Measurements from ENCODE around the gene E2F8. TPM values are rescaled to one million over a fixed set of nuclear protein-coding genes. Genes with fewer than 3 reads are reported as not detected.

The E2F8 gene
- total and polyA plus RNA-seq, 11 donors = 0.84 to 6.6 (median 3.3) TPM

DNA sequence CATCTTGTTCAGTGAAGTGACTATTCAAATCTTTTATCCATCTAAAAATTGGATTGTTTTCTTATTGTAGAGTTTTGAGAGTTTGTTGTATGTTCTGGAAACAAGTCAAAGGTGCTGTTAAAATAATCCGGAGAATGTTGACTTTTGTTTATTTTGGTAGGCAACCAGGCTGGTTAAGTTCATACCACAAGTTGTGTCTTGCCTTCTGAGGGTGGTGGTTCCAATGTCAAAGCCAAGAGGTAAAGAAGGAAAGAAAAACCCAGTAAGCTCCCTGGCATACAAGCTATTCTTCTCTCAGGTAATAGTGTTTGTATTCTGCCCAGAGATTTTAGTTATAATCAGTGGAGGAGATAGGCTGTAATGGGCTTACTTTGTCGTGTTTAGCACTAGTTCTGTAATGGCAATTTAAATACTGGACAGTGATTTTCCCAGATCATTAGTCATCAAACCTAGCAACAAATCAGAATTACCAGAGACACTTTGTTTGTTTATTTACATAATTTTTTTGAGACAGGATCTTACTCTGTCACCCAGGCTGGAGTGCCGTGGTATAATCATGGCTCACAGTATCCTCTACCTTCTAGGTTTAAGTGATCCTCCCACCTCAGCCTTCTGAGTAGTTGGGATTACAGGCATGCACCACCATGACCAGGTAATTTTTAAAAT, 23.9 kb downstream of the E2F8 start:
- peaks cover 0 to 2% (median 0%) of the 10 kb centered on the region in 9 donors for H3K27me3 ChIP-seq
- H3K36me3 ChIP-seq = no peaks in the 10 kb centered on the region
- H3K4me3 ChIP-seq = no peak overlapping the region
- ATAC-seq (no peak), DNase-seq (no peak)
- intact Hi-C loops (cut with DNase I) = no loop called here
- no peaks in the 10 kb centered on the region for H3K9me3 ChIP-seq
- 47 to 78% (median 51%) methylated on average over 2 to 3 of the region's 3 CpGs for WGBS, 4 donors
- peak overlapping the region in 4 of 12 donors; percentile 61 to 79 (median 78) for H3K27ac ChIP-seq
- H3K4me1 ChIP-seq = peaks cover 0 to 28% (median 6%) of the 10 kb centered on the region in 12 donors
- TF ChIP-seq, protein P1, sequence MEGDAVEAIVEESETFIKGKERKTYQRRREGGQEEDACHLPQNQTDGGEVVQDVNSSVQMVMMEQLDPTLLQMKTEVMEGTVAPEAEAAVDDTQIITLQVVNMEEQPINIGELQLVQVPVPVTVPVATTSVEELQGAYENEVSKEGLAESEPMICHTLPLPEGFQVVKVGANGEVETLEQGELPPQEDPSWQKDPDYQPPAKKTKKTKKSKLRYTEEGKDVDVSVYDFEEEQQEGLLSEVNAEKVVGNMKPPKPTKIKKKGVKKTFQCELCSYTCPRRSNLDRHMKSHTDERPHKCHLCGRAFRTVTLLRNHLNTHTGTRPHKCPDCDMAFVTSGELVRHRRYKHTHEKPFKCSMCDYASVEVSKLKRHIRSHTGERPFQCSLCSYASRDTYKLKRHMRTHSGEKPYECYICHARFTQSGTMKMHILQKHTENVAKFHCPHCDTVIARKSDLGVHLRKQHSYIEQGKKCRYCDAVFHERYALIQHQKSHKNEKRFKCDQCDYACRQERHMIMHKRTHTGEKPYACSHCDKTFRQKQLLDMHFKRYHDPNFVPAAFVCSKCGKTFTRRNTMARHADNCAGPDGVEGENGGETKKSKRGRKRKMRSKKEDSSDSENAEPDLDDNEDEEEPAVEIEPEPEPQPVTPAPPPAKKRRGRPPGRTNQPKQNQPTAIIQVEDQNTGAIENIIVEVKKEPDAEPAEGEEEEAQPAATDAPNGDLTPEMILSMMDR (IDR thresholded peaks at IDR 0.05) = no peak
- TF ChIP-seq POLR2A (IDR thresholded peaks at IDR 0.05) = no peak

DNA sequence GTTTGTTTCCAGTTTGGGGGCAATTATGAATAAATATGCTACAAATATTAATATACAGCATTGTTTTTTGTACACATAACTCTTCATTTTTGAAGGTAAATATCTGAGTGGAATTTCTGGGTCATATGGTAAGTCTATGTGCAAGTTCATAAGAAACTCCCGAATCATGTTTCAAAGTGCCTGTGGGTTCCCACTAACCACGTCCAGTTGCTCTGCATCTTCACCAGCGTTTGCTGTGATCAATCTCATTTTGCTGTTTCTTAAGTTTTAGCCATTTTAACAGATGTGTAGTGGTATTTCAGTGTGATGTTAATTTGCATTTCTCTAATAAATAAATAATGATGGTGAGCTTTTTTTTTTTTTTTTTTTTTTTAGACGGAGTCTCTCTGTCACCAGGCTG, 24.7 kb downstream of the E2F8 start:
- whole genome bisulfite sequencing, 4 donors = 82 to 88% (median 85%) methylated on average over 4 of the region's 4 CpGs
- peaks cover 0 to 2% (median 0%) of the 10 kb centered on the region in 9 donors for H3K27me3 ChIP-seq
- no peak for ATAC-seq
- TF ChIP-seq POLR2A (IDR thresholded peaks at IDR 0.05) = no peak
- TF ChIP-seq, protein P1 (IDR thresholded peaks at IDR 0.05) = no peak
- intact Hi-C loops (cut with DNase I) = no loop called here
- no peak overlapping the region for H3K4me3 ChIP-seq
- H3K27ac ChIP-seq = no peak overlapping the region
- H3K4me1 ChIP-seq = peaks cover 0 to 28% (median 3%) of the 10 kb centered on the region in 12 donors
- H3K36me3 ChIP-seq = no peaks in the 10 kb centered on the region
- no peaks in the 10 kb centered on the region for H3K9me3 ChIP-seq
- no peak for DNase-seq

DNA sequence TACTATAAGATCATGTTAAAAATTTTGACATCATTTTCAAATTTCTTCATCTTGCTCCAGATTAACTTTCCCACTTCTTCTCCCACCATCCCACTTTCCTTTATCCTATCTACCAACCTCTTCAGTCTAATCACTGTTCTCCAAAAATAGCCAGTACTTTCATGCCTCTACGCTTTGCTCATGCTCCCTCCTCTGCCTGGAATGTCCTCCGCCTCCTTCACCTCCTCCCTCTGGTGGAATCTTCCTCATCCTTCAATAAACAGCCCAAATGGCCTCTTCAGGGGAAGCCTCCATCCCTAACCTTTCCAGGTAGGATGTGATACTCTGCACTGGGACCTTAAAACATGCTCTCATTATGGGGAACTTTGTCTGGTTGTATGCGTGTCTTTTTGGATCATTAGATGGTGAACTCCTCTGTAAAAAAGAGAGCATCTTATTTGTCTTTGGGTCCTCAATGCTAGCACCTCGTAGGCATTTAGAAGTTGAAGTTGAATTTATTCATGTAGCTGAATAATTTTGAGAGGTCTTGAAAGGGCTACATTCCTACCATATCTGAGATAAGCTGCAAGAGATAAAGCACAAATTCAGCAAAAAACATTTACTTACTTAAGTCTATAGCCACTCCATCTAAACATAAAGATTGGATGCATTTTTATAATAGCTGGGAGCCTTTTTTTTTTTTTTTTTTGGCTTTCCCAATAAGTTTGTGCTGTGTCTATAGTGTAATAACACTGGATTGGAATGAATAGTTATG, 31.0 kb downstream of the E2F8 start:
- Histone ChIP-seq H3K9me3 (no peaks in the 10 kb centered on the region), H3K4me1 (peaks cover 0 to 17% (median 0%) of the 10 kb centered on the region in 12 donors), H3K36me3 (no peaks in the 10 kb centered on the region), H3K27ac (peak overlapping the region; percentile 47 to 95 (median 79)), H3K4me3 (peak overlapping the region in 9 of 12 donors; percentile 19 to 49 (median 42)), H3K27me3 (peaks cover 0 to 9% (median 0%) of the 10 kb centered on the region in 9 donors)
- intact Hi-C loops (cut with DNase I) = no loop called here
- no peak for DNase-seq
- WGBS, 4 donors = 27 to 32% (median 29%) methylated on average over 4 of the region's 4 CpGs
- ATAC-seq = peak; percentile 89 to 93 (median 90)
- TF ChIP-seq, protein P1 (IDR thresholded peaks at IDR 0.05) = peak in 1 of 12 donors; percentile 20
- TF ChIP-seq POLR2A (IDR thresholded peaks at IDR 0.05) = no peak

DNA sequence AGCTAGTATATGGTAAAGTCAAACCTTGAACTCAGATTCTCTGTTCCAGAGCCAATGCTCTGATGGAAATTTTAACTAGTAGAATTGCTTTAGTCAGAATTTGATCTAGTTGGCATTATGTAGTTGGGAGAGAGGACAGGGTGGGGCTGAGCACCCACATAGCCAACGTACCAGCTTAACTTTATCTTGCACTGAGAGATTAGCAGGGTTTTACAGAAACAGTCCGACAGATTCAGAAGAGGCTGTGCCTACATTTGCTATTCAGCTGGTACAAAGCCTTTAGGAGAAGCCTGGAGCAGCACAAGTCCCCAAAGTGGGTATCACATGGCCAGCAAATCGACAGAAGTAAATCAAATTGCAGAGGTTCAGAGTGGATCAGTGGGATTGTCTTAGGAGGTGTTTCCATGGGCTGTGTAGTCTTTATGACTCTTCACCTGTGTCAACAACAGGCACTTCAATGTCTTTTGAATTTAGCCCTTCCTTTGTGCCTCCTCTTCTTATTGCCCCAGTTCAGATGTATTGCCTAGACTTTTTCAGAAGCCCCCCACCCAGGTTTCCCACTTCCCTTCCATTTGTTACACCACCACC, 31.7 kb downstream of the E2F8 start:
- ATAC-seq = peak; percentile 63 to 88 (median 81)
- DNase-seq = no peak
- 29 to 36% (median 33%) methylated on average over 3 of the region's 3 CpGs for WGBS, 4 donors
- Histone ChIP-seq H3K9me3 (no peaks in the 10 kb centered on the region), H3K36me3 (no peaks in the 10 kb centered on the region), H3K4me3 (peak overlapping the region in 4 of 12 donors; percentile 19 to 49 (median 41)), H3K27me3 (peaks cover 0 to 9% (median 0%) of the 10 kb centered on the region in 9 donors), H3K4me1 (peaks cover 0 to 17% (median 0%) of the 10 kb centered on the region in 12 donors), H3K27ac (peak overlapping the region; percentile 47 to 95 (median 79))
- TF ChIP-seq POLR2A (IDR thresholded peaks at IDR 0.05) = no peak
- TF ChIP-seq, protein P1 (IDR thresholded peaks at IDR 0.05) = no peak
- intact Hi-C loops (cut with DNase I) = no loop called here

All from heart left ventricle (tissue), 16 donors.